K562 (cell line): ENCODE data around the gene CNNM4. TPM values are rescaled to one million over a fixed set of nuclear protein-coding genes. Genes with fewer than 3 reads are reported as not detected.

Experiments used
- ATAC-seq: fragments of 200-7000 bp; cut with Tn5 transposase; 3 replicates; pipeline ENCODE4 v1.9.1; 2020; ENCODE audit warnings: moderate library complexity
- BruUV-seq: library from RNA; stranded (reverse); fragments of 400-500 nt; replicated peaks from 2 replicates; lab custom pipeline; 2021; lab: Mats Ljungman, UMichigan
- CTCF ChIA-PET: fragments of 300-600 bp; formaldehyde crosslinking; extraction: SDS; loops from one replicate; lab custom pipeline; 2021; ENCODE audit warnings: low intra/inter-chr PET ratio; lab: Yijun Ruan, JAX
- POLR2A ChIA-PET: fragments of 300-600, 350-650 bp; sonication (Branson Sonifier 250); formaldehyde crosslinking; extraction: SDS; loops from one replicate; lab custom pipeline; 2021; ENCODE audit warnings: antibody characterized with exemption, inconsistent platforms; lab: Yijun Ruan, JAX
- DNase-seq, 4 experiments: peaks; one replicate each; pipeline versions ENCODE4 v3.0.0 to v3.0.0-alpha.2; 2011 to 2018; ENCODE audit warnings: low spot score in 3 of 4, mixed read lengths in 3 of 4; ENCODE audit errors: extremely low read depth in 1 of 4
- FAIRE-seq: peaks from 2 replicates; lab custom pipeline; 2011; peaks lifted over from hg19 to GRCh38; lab: Jason Lieb, UNC
- H2AFZ ChIP-seq: 2 replicates; pipeline ENCODE4 v1.6.0; 2011; ENCODE audit warnings: low read depth, low read length, control low read depth, inconsistent platforms
- H3K27ac ChIP-seq: fragments of 200-600 bp; 3 replicates; pipeline ENCODE4 v1.8.0; 2011; ENCODE audit warnings: low read depth, mild to moderate bottlenecking, control low read depth, inconsistent platforms, low read length, moderate library complexity, mixed read lengths; ENCODE audit errors: extremely low read depth
- H3K27me3 ChIP-seq, 2 experiments: fragments of 300-600 bp in 1 of 2; 2 replicates in 1 of 2; 3 replicates in 1 of 2; pipeline versions ENCODE4 v1.6.0 to v1.8.0; 2011; ENCODE audit warnings: inconsistent platforms in 2 of 2, low read length in 2 of 2, mild to moderate bottlenecking in 1 of 2, mixed read lengths in 1 of 2, moderate library complexity in 1 of 2; ENCODE audit not compliant: control insufficient read depth in 2 of 2, insufficient read depth in 2 of 2
- H3K36me3 ChIP-seq: fragments of 300-600 bp; 3 replicates; pipeline ENCODE4 v1.8.0; 2011; ENCODE audit warnings: mild to moderate bottlenecking, low read length, inconsistent platforms; ENCODE audit not compliant: control insufficient read depth, insufficient read depth
- H3K4me1 ChIP-seq, 2 experiments: fragments of 200-600 bp in 1 of 2; replicated peaks in 1 of 2; 2 replicates in 1 of 2; 3 replicates in 1 of 2; pipeline versions ENCODE4 v1.5.1 to v1.8.0; 2011; ENCODE audit warnings: inconsistent platforms in 2 of 2, low read length in 2 of 2, mild to moderate bottlenecking in 1 of 2, mixed read lengths in 1 of 2, moderate library complexity in 1 of 2; ENCODE audit not compliant: control insufficient read depth in 2 of 2, insufficient read depth in 2 of 2
- H3K4me2 ChIP-seq: 2 replicates; pipeline ENCODE4 v1.6.1; 2011; ENCODE audit warnings: low read length, control low read depth, inconsistent platforms, mixed read lengths; ENCODE audit not compliant: insufficient read depth
- H3K4me3 ChIP-seq: fragments of 200-600 bp; sonication (generic), shearing (Covaris generic); 2 replicates; pipeline ENCODE4 v1.5.1; 2016; ENCODE audit warnings: control low read depth, inconsistent platforms
- H3K79me2 ChIP-seq: fragments of 200-600 bp; 3 replicates; pipeline ENCODE4 v1.8.0; 2011; ENCODE audit warnings: low read length, inconsistent platforms; ENCODE audit not compliant: control insufficient read depth, insufficient read depth
- H3K9ac ChIP-seq, 2 experiments: 2 replicates each; pipeline versions ENCODE4 v1.6.0 to v1.6.1; 2011; ENCODE audit warnings: low read depth in 2 of 2, low read length in 2 of 2, control low read depth in 1 of 2, inconsistent platforms in 1 of 2, mild to moderate bottlenecking in 1 of 2, mixed read lengths in 1 of 2; ENCODE audit not compliant: insufficient read depth in 1 of 2
- H3K9me1 ChIP-seq: one replicate; pipeline ENCODE4 v1.6.0; 2011; ENCODE audit warnings: inconsistent platforms, mild to moderate bottlenecking, low read length, moderate library complexity; ENCODE audit not compliant: control insufficient read depth, insufficient read depth
- H3K9me3 ChIP-seq: replicated peaks from 2 replicates; pipeline ENCODE4 v1.5.1; 2011; ENCODE audit warnings: low read depth, low read length, inconsistent platforms; ENCODE audit not compliant: control insufficient read depth, insufficient read depth
- H4K20me1 ChIP-seq: replicated peaks from 2 replicates; pipeline ENCODE4 v1.6.1; 2011; ENCODE audit warnings: low read length, inconsistent platforms, mixed read lengths; ENCODE audit not compliant: control insufficient read depth, insufficient read depth
- CHD2 ChIP-seq: IDR thresholded peaks from 2 replicates; pipeline ENCODE4 v1.6.1; 2011; ENCODE audit warnings: low read depth, low read length
- CREM ChIP-seq: IDR thresholded peaks from 2 replicates; pipeline ENCODE4 v1.6.1; 2014; ENCODE audit warnings: antibody characterized with exemption, low read depth
- EGR1 ChIP-seq: fragments of 450-650 bp; conservative IDR thresholded peaks from 2 replicates; pipeline ENCODE4 v1.6.1; 2017; ENCODE audit warnings: mild to moderate bottlenecking
- PRMT5 ChIP-seq: sonication (generic); formaldehyde crosslinking; IDR thresholded peaks from 2 replicates; pipeline ENCODE4 v1.5.0; 2020; ENCODE audit warnings: missing genetic modification reagents
- SIN3A ChIP-seq, 2 experiments: fragments of 150-350 bp in 1 of 2; IDR thresholded peaks; 2 replicates each; pipeline ENCODE4 v1.6.1; 2011 to 2016; ENCODE audit warnings: borderline replicate concordance in 2 of 2, low read depth in 2 of 2, low read length in 2 of 2, mild to moderate bottlenecking in 2 of 2, moderate library complexity in 2 of 2; ENCODE audit not compliant: control insufficient read depth in 1 of 2
- SIN3B ChIP-seq: fragments of 450-650 bp; IDR thresholded peaks from 2 replicates; pipeline ENCODE4 v1.6.1; 2017; ENCODE audit warnings: low read depth, mild to moderate bottlenecking, moderate library complexity
- TAF15 ChIP-seq: fragments of 200-400 bp; formaldehyde crosslinking; IDR thresholded peaks from 2 replicates; pipeline ENCODE4 v1.6.1; 2017; ENCODE audit warnings: mild to moderate bottlenecking, low read depth, low read length, moderate library complexity
- TARDBP ChIP-seq: fragments of 450-650 bp; IDR thresholded peaks from 2 replicates; pipeline ENCODE4 v1.6.1; 2016
- TCF15 ChIP-seq: fragments of 250-450 bp; sonication (Bioruptor Pico); IDR thresholded peaks from 2 replicates; pipeline ENCODE4 v1.8.0; 2022; ENCODE audit warnings: moderate library complexity, mild to moderate bottlenecking, inconsistent platforms
- ZNF212 ChIP-seq: fragments of 450-650 bp; formaldehyde crosslinking; IDR thresholded peaks from 2 replicates; pipeline ENCODE4 v1.4.0; 2020; ENCODE audit warnings: mild to moderate bottlenecking
- ZNF395 ChIP-seq: fragments of 200-800 bp; sonication (Bioruptor generic); IDR thresholded peaks from 2 replicates; pipeline ENCODE4 v1.6.1; 2017; ENCODE audit warnings: missing genetic modification characterization, missing compliant biosample characterization
- ZNF766 ChIP-seq: fragments of 200-800 bp; sonication (Bioruptor generic); conservative IDR thresholded peaks from 2 replicates; pipeline ENCODE4 v1.6.1; 2016; ENCODE audit warnings: missing genetic modification characterization, missing compliant biosample characterization
- WGBS: fragments of 100-300 bp; shearing (Covaris generic); methylation state at CpG from one replicate; pipeline ENCODE4 v1.1.6; 2016; ENCODE audit warnings: low coverage, mixed read lengths; ENCODE audit not compliant: insufficient coverage; ENCODE audit errors: missing lambda C conversion rate; 5-methylcytosine and 5-hydroxymethylcytosine counted together
- in situ Hi-C: fragments of 300-500 bp; cut with MboI; formaldehyde crosslinking; loops from 4 replicates; pipeline ENCODE4 v1.15.0; 2018; ENCODE audit warnings: inconsistent platforms, mixed read lengths
- intact Hi-C: fragments of 100-400 bp; cut with micrococcal nuclease; formaldehyde crosslinking; loops from 2 replicates; pipeline ENCODE4 v1.14.2; 2022
- polyA plus RNA-seq, 8 experiments: library from polyadenylated mRNA; depleted of rRNA in 4 of 8; stranded (reverse) in 5 of 8; unstranded in 3 of 8; fragments of >200 nt; fragmentation: Nextera tagmentation in 2 of 8; fragmentation: Illumina TruSeq in 1 of 8; extraction: Ambion mirVana in 2 of 8; extraction: Trizol in 1 of 8; gene quantifications; 2 replicates each; pipeline versions ENCODE4 v1.2.1 to v1.2.3, GENCODE V29; 2011 to 2014; ENCODE audit warnings: inconsistent platforms in 1 of 8, missing spikeins in 1 of 8
- total RNA-seq, 7 experiments: library from RNA; depleted of rRNA in 6 of 7; stranded (reverse); fragments of >200 nt in 6 of 7; fragmentation: Illumina TruSeq in 2 of 7; extraction: Trizol in 2 of 7; gene quantifications; 2 replicates each; pipeline versions ENCODE4 v1.2.1 to v1.2.3, GENCODE V29; 2011 to 2021; ENCODE audit warnings: low replicate concordance in 1 of 7

CNNM4 gene
- total and polyA plus RNA-seq, 9 of the 15 experiments (the other 6 are each of a cell fraction or from before 2014, with no cell fraction given): 0.96 to 6.3 (median 2.8) TPM

GRCh38 chr2:96813656-96814055 lies 53.0 kb downstream of the CNNM4 start:
- intact Hi-C loops (no loop called here), in situ Hi-C loops (no loop called here)
- ChIA-PET POLR2A (interaction anchor here (0.8 kb wide), 1 partner anchor 155 kb away, joined by 3 read pairs; no protein-coding TSS in a partner anchor), CTCF (no interaction called here)
- no peak overlapping the region for H3K27ac ChIP-seq
- H3K9me3 ChIP-seq: no peaks in the 10 kb centered on the region
- peaks cover 11% of the 10 kb centered on the region for H3K9me1 ChIP-seq
- TF ChIP-seq ZNF395: no peak
- TF ChIP-seq PRMT5 (CRISPR knock-in tag): no peak
- TF ChIP-seq TARDBP: no peak
- TF ChIP-seq SIN3B: no peak
- TF ChIP-seq TCF15 (CRISPR knock-in tag): no peak
- TF ChIP-seq CREM: no peak
- TF ChIP-seq ZNF766 (CRISPR knock-in tag): no peak
- TF ChIP-seq CHD2: no peak
- no peak for TF ChIP-seq SIN3A (IDR thresholded peaks at IDR 0.05; ENCODE audit: borderline replicate concordance in 2 of 2, control insufficient read depth in 1 of 2, low read depth in 2 of 2, low read length in 2 of 2)
- no peak for TF ChIP-seq TAF15
- no peak for TF ChIP-seq ZNF212 (CRISPR knock-in tag)
- no peak for TF ChIP-seq EGR1
- no peak overlapping the region for H3K4me3 ChIP-seq
- ATAC-seq (no peak), FAIRE-seq (no peak), DNase-seq (no peak)
- no peaks in the 10 kb centered on the region for H3K27me3 ChIP-seq
- WGBS: 62% methylated on average over 4 of the region's 4 CpGs
- H3K4me1 ChIP-seq: peaks cover 27 to 44% of the 10 kb centered on the region in 2 experiments
- BruUV-seq: no TSS peak
- peaks cover 4% of the 10 kb centered on the region for H3K36me3 ChIP-seq
- peaks cover 21% of the 10 kb centered on the region for H4K20me1 ChIP-seq
- no peak overlapping the region for H2AFZ ChIP-seq
- H3K4me2 ChIP-seq: no peak overlapping the region
- H3K9ac ChIP-seq: no peak overlapping the region
- H3K79me2 ChIP-seq: peaks cover 18% of the 10 kb centered on the region
